B cell (primary cell): ENCODE results near the gene CFD. TPM values are rescaled to one million over a fixed set of nuclear protein-coding genes. Genes with fewer than 3 reads are reported as not detected.

Experiments
- ATAC-seq: fragments of 200-7000 bp; cut with Tn5 transposase; one replicate; pipeline ENCODE4 v1.10.0; 2021; ENCODE audit warnings: low read depth, mild to moderate bottlenecking, moderate number of reproducible peaks, moderate library complexity
- CTCF ChIA-PET: fragments of 350-600 bp; sonication (Branson Sonifier 250); formaldehyde crosslinking; loops from one replicate; lab custom pipeline; 2021; ENCODE audit warnings: antibody characterized with exemption, inconsistent platforms; lab: Charles Lee
- POLR2A ChIA-PET: fragments of 350-600 bp; sonication (Branson Sonifier 250); formaldehyde crosslinking; loops from one replicate; lab custom pipeline; 2021; ENCODE audit warnings: antibody characterized with exemption; lab: Charles Lee
- DNase-seq: peaks from one replicate; pipeline ENCODE4 v3.0.0; 2013
- H2AFZ ChIP-seq: 2 replicates; pipeline ENCODE4 v1.6.1; 2012; ENCODE audit warnings: mild to moderate bottlenecking, low read depth, low read length; ENCODE audit not compliant: insufficient read depth, poor library complexity, severe bottlenecking
- H3K27ac ChIP-seq, 2 donors: 1 replicate in 1 of 2; 2 replicates in 1 of 2; pipeline ENCODE4 v1.5.1; 2012 to 2013; ENCODE audit warnings: low read length in 2 of 2, mild to moderate bottlenecking in 2 of 2, moderate library complexity in 1 of 2
- H3K27me3 ChIP-seq, 4 experiments: fragments of 200-600 bp in 1 of 4; sonication (generic) in 1 of 4; replicated peaks in 1 of 4; 1 replicate in 2 of 4; 2 replicates in 2 of 4; pipeline versions ENCODE4 v1.6.1 to v1.7.0; 2013 to 2016; ENCODE audit warnings: low read length in 3 of 4, mild to moderate bottlenecking in 2 of 4, mixed read lengths in 1 of 4, moderate library complexity in 1 of 4; ENCODE audit not compliant: insufficient read depth in 4 of 4, control insufficient read depth in 3 of 4; ENCODE audit errors: control extremely low read depth in 1 of 4
- H3K36me3 ChIP-seq, 2 experiments: replicated peaks in 1 of 2; 1 replicate in 1 of 2; 2 replicates in 1 of 2; pipeline versions ENCODE4 v1.6.1 to v1.7.1; 2013; ENCODE audit warnings: low read length in 1 of 2; ENCODE audit not compliant: insufficient read depth in 2 of 2, control insufficient read depth in 1 of 2; ENCODE audit errors: control extremely low read depth in 1 of 2, extremely low read depth in 1 of 2
- H3K4me1 ChIP-seq, 2 donors: fragments of 200-600 bp in 1 of 2; sonication (generic) in 1 of 2; 1 replicate in 1 of 2; 2 replicates in 1 of 2; pipeline versions ENCODE4 v1.5.1 to v1.6.1; 2013 to 2017; ENCODE audit warnings: low read length in 2 of 2; ENCODE audit not compliant: control insufficient read depth in 2 of 2, insufficient read depth in 2 of 2
- H3K4me2 ChIP-seq: replicated peaks from 2 replicates; pipeline ENCODE3; 2012; ENCODE audit warnings: mild to moderate bottlenecking, low read depth, low read length; ENCODE audit not compliant: poor library complexity, severe bottlenecking
- H3K4me3 ChIP-seq, 5 experiments: fragments of 200-600 bp in 1 of 5; sonication (generic) in 1 of 5; 1 replicate in 3 of 5; 2 replicates in 2 of 5; pipeline versions ENCODE4 v1.5.1 to v1.7.0; 2011 to 2016; ENCODE audit warnings: low read length in 4 of 5, mild to moderate bottlenecking in 4 of 5, low read depth in 2 of 5, control low read depth in 1 of 5, moderate library complexity in 1 of 5; ENCODE audit not compliant: insufficient read depth in 1 of 5; ENCODE audit errors: control extremely low read depth in 1 of 5, extremely low read depth in 1 of 5
- H3K79me2 ChIP-seq: fragments of 200-600 bp; sonication (generic); one replicate; pipeline ENCODE4 v1.6.0; 2016; ENCODE audit warnings: low read length; ENCODE audit not compliant: control insufficient read depth, insufficient read depth
- H3K9ac ChIP-seq: fragments of 200-600 bp; sonication (generic); 2 replicates; pipeline ENCODE4 v1.6.1; 2017; ENCODE audit warnings: mild to moderate bottlenecking, low read length, moderate library complexity
- H3K9me3 ChIP-seq, 3 donors: one replicate each; pipeline versions ENCODE4 v1.6.1 to v1.7.1; 2013; ENCODE audit warnings: low read length in 2 of 3; ENCODE audit not compliant: control insufficient read depth in 2 of 3, insufficient read depth in 1 of 3; ENCODE audit errors: control extremely low read depth in 1 of 3
- H4K20me1 ChIP-seq: 2 replicates; pipeline ENCODE4 v1.6.0; 2012; ENCODE audit warnings: mild to moderate bottlenecking, low read length; ENCODE audit not compliant: insufficient read depth, control insufficient read depth, poor library complexity, severe bottlenecking
- H3K27ac Mint-ChIP-seq: one replicate; pipeline ENCODE4 v1.8.0; 2021; ENCODE audit warnings: mixed read lengths
- H3K27me3 Mint-ChIP-seq: one replicate; pipeline ENCODE4 v1.8.0; 2021; ENCODE audit warnings: mixed read lengths
- H3K4me1 Mint-ChIP-seq: one replicate; pipeline ENCODE4 v1.8.0; 2021; ENCODE audit warnings: mixed read lengths
- H3K4me3 Mint-ChIP-seq: one replicate; pipeline ENCODE4 v1.8.0; 2021; ENCODE audit warnings: mixed read lengths
- H3K9me3 Mint-ChIP-seq: one replicate; pipeline ENCODE4 v1.8.0; 2022; ENCODE audit warnings: mixed read lengths; ENCODE audit not compliant: insufficient read depth
- EZH2 ChIP-seq: IDR thresholded peaks from 2 replicates; pipeline ENCODE4 v1.6.1; 2012; ENCODE audit warnings: borderline replicate concordance, low read depth, mild to moderate bottlenecking, moderate library complexity, low read length; ENCODE audit not compliant: insufficient read depth, poor library complexity, severe bottlenecking
- WGBS: methylation state at CpG from one replicate; pipeline ENCODE4 v1.1.5; 2013; ENCODE audit warnings: missing lambda C conversion rate; ENCODE audit not compliant: insufficient coverage; 5-methylcytosine and 5-hydroxymethylcytosine counted together
- intact Hi-C: fragments of 100-400 bp; cut with micrococcal nuclease; formaldehyde crosslinking; loops from one replicate; pipeline ENCODE4 v1.10.0; 2022
- polyA plus RNA-seq: library from polyadenylated mRNA; depleted of rRNA; stranded (reverse); fragments of >200 nt; gene quantifications from 2 replicates; pipeline ENCODE4 v1.2.3, GENCODE V29; 2012
- total RNA-seq, 2 donors: library from RNA; stranded (reverse); fragments of 120-200 nt in 1 of 2; gene quantifications; 1 replicate in 1 of 2; 2 replicates in 1 of 2; pipeline versions ENCODE4 v1.2.3 to v1.2.4, GENCODE V29; 2013 to 2022
- TF ChIP-seq, protein P1 (sequence below): fragments of 200-600 bp; IDR thresholded peaks from one replicate; pipeline ENCODE4 v1.8.0; 2022; ENCODE audit warnings: antibody characterized with exemption, mild to moderate bottlenecking

Gene CFD
- total and polyA plus RNA-seq, 2 donors (not counting 1 experiment from before 2014, with no cell fraction given), result 0.79 to 6.6 TPM

DNA sequence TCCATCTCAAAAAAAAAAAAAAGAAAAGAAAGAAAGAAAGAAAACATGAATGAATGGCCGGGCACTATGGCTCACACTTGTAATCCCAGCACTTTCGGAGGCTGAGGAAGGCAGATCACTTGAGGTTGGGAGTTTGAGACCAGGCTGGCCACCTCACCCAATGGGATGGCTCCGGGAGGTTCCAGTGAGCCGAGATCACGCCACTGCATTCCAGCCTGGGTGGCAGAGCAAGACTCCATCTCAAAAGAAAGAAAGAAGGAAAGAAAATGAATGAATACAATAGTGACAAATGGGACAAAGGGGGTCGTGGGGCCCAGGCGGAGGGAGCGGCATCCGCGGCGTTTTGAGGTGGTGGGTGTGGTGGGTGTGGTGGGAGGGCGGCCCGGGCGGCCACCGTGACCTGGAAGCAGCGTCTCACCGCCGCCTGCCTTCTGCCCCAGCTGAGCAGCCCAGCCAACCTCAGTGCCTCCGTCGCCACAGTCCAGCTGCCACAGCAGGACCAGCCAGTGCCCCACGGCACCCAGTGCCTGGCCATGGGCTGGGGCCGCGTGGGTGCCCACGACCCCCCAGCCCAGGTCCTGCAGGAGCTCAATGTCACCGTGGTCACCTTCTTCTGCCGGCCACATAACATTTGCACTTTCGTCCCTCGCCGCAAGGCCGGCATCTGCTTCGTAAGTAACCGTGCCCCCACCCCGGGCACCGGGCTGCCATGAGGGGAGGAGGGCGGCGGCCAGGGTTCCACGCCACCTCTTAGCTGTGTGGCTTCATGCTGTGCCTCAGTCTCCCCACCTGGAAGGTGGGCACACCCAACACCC lies 13.6 kb upstream of the CFD start:
- H3K4me3 ChIP-seq, result no peak overlapping the region
- no peaks in the 10 kb centered on the region for H4K20me1 ChIP-seq
- no peak for TF ChIP-seq EZH2
- TF ChIP-seq, protein P1, sequence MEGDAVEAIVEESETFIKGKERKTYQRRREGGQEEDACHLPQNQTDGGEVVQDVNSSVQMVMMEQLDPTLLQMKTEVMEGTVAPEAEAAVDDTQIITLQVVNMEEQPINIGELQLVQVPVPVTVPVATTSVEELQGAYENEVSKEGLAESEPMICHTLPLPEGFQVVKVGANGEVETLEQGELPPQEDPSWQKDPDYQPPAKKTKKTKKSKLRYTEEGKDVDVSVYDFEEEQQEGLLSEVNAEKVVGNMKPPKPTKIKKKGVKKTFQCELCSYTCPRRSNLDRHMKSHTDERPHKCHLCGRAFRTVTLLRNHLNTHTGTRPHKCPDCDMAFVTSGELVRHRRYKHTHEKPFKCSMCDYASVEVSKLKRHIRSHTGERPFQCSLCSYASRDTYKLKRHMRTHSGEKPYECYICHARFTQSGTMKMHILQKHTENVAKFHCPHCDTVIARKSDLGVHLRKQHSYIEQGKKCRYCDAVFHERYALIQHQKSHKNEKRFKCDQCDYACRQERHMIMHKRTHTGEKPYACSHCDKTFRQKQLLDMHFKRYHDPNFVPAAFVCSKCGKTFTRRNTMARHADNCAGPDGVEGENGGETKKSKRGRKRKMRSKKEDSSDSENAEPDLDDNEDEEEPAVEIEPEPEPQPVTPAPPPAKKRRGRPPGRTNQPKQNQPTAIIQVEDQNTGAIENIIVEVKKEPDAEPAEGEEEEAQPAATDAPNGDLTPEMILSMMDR, result no peak
- ChIA-PET POLR2A (no interaction called here), CTCF (interaction anchor here (0.6 to 1.6 kb wide), 2 partner anchors 17 to 18 kb away, joined by 3 to 5 read pairs; no protein-coding TSS in a partner anchor)
- Mint-ChIP-seq H3K4me1 (peaks cover 10% of the 10 kb centered on the region), H3K4me3 (no peak overlapping the region), H3K9me3 (peaks cover 2% of the 10 kb centered on the region), H3K27me3 (peaks cover 35% of the 10 kb centered on the region), H3K27ac (no peak overlapping the region)
- WGBS, result 80% methylated on average over 31 of the region's 37 CpGs
- H3K79me2 ChIP-seq, result no peaks in the 10 kb centered on the region
- intact Hi-C loops, result no loop called here
- no peak overlapping the region for H2AFZ ChIP-seq
- peaks cover 2 to 8% of the 10 kb centered on the region in 2 donors for H3K4me1 ChIP-seq
- no peaks in the 10 kb centered on the region for H3K36me3 ChIP-seq
- ATAC-seq, result no peak
- H3K9me3 ChIP-seq, result peaks cover 0 to 10% (median 0%) of the 10 kb centered on the region in 3 donors
- no peak overlapping the region for H3K27ac ChIP-seq
- H3K4me2 ChIP-seq, result no peak overlapping the region
- no peak overlapping the region for H3K9ac ChIP-seq
- DNase-seq, result no peak
- peaks cover 0 to 67% (median 21%) of the 10 kb centered on the region in 4 experiments for H3K27me3 ChIP-seq

DNA sequence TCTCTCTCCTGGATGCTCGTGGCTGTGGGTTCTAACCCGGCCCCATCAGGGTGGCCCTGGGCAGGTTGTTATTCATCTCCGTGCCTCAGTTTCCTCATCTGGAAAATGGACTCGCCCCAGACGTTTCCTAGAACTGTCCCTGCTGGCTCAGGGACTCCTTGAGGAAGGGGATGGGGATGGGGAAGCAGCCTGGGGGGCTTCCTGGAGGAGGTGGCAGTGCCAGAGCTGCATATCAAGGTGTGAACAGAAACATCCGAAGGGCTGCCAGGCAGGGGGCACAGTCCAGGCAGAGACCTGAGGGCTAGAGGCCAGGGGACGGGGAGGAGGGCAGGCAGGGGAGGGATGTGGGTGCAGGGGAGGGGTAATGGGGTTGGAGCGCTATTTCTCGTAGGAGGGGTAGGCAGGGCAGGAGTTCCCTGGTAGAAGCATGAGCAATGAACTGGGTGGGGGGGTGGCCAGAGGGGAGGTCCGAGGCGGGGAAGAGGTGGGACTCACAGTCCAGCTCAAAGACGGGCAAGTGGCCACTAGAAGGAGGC lies 11.0 kb upstream of the CFD start:
- H3K27ac Mint-ChIP-seq, result no peak overlapping the region
- ChIA-PET CTCF (no interaction called here), POLR2A (interaction anchor here (0.6 to 0.8 kb wide), 2 partner anchors 9 to 384 kb away, joined by 4 to 6 read pairs; no protein-coding TSS in a partner anchor)
- TF ChIP-seq, protein P1, result no peak
- no peak for TF ChIP-seq EZH2
- H3K4me1 Mint-ChIP-seq, result peaks cover 8% of the 10 kb centered on the region
- H2AFZ ChIP-seq, result no peak overlapping the region
- H3K9me3 Mint-ChIP-seq, result no peaks in the 10 kb centered on the region
- peaks cover 0 to 76% (median 21%) of the 10 kb centered on the region in 4 experiments for H3K27me3 ChIP-seq
- H3K9me3 ChIP-seq, result peaks cover 0 to 13% (median 0%) of the 10 kb centered on the region in 3 donors
- H3K4me3 Mint-ChIP-seq, result no peak overlapping the region
- DNase-seq (no peak), ATAC-seq (no peak)
- no peak overlapping the region for H3K4me3 ChIP-seq
- intact Hi-C loops, result no loop called here
- H3K4me2 ChIP-seq, result no peak overlapping the region
- no peaks in the 10 kb centered on the region for H3K79me2 ChIP-seq
- no peak overlapping the region for H3K27ac ChIP-seq
- H3K9ac ChIP-seq, result no peak overlapping the region
- peaks cover 30% of the 10 kb centered on the region for H3K27me3 Mint-ChIP-seq
- H3K4me1 ChIP-seq, result peaks cover 0 to 5% of the 10 kb centered on the region in 2 donors
- H3K36me3 ChIP-seq, result no peaks in the 10 kb centered on the region
- H4K20me1 ChIP-seq, result no peaks in the 10 kb centered on the region
- WGBS, result 48% methylated on average over 12 of the region's 12 CpGs
